Left ventricle myocardium inferior (tissue), 1 donor: ENCODE measurements around the gene MRPL38. TPM values are rescaled to one million over a fixed set of nuclear protein-coding genes. Genes with fewer than 3 reads are reported as not detected.

ENCODE experiments used
- DNase-seq: peaks from one replicate; pipeline ENCODE4 v3.0.0-alpha.2; 2020
- H3K27ac ChIP-seq: fragments of 200-600 bp; replicated peaks from 2 replicates; pipeline ENCODE4 v1.8.0; 2021
- H3K27me3 ChIP-seq: fragments of 200-600 bp; 2 replicates; pipeline ENCODE4 v1.8.0; 2021; ENCODE audit warnings: low read depth
- H3K36me3 ChIP-seq: fragments of 200-600 bp; 2 replicates; pipeline ENCODE4 v1.8.0; 2021
- H3K4me1 ChIP-seq: fragments of 200-600 bp; 2 replicates; pipeline ENCODE4 v1.8.0; 2021
- H3K4me3 ChIP-seq: fragments of 200-600 bp; 2 replicates; pipeline ENCODE4 v1.8.0; 2021; ENCODE audit warnings: mild to moderate bottlenecking, moderate library complexity
- H3K9me3 ChIP-seq: fragments of 200-600 bp; replicated peaks from 2 replicates; pipeline ENCODE4 v1.8.0; 2021
- intact Hi-C: fragments of 100-400 bp; cut with micrococcal nuclease; formaldehyde crosslinking; loops from one replicate; pipeline ENCODE4 v1.11.0; 2022
- total RNA-seq: library from RNA; stranded (reverse); fragmentation: NEBNext Ultra II Directional; extraction: Animal tissue kit (Norgen Biotek cat#: 25700); gene quantifications from one replicate; pipeline ENCODE4 v1.2.1, GENCODE V29; 2021
- TF ChIP-seq, protein P1 (sequence below): fragments of 200-600 bp; IDR thresholded peaks from 2 replicates; pipeline ENCODE4 v1.8.0; 2021; ENCODE audit warnings: antibody characterized with exemption, mild to moderate bottlenecking, borderline replicate concordance
- donor health status: DM: no; HTN: yes; CAD: no; lungs with severe emphysema.

MRPL38 gene
- total RNA-seq, 1 donor from 2014 or later, result 104 TPM

DNA sequence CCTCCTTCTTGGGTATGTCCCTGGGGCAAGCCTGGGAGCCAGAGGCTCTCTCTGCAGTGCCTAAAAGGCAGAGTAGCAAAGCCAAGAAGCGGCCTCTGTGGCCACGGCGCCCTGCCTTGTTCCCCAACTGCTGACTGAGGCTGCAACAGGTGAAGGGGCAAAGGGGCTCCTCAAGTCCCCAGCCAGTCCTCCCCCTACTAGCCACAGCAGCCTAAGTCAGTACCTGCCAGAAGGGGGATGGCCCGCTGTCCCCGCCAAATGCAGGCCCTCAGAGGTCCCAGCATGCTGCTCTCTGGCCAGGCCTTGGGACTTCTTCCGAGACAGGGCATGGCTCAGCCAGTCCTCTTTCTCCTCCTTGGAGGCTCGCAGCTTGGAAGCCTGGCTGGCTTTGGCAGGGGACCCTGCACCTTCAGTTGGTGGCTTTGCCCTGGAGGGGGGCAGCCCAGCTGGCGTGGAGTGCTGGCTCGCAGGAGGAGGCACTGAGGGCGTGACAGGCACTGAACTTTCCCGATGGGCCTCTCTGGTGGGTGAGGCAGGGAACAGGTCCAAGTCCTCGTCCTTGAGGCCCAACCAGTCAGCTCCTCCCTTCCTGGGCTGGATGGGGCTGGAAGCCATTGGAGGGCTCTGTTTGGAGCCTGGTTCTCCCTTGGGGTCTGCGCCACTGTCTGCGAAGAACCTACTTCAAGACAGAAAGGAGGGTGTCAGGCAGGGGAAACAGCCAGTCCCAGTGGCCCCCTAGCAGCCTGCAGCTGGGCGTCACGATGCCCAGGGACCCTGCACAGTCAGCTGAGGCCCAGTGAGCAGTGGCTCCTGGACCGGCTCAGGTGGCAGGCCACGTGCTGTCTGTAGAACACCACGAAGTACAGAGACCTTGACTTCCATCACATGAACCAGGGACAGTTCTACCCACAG lies 18.5 kb upstream of the MRPL38 start:
- intact Hi-C loops, result no loop called here
- no peaks in the 10 kb centered on the region for H3K9me3 ChIP-seq
- H3K27me3 ChIP-seq, result no peaks in the 10 kb centered on the region
- peaks cover 4% of the 10 kb centered on the region for H3K4me1 ChIP-seq
- TF ChIP-seq, protein P1, sequence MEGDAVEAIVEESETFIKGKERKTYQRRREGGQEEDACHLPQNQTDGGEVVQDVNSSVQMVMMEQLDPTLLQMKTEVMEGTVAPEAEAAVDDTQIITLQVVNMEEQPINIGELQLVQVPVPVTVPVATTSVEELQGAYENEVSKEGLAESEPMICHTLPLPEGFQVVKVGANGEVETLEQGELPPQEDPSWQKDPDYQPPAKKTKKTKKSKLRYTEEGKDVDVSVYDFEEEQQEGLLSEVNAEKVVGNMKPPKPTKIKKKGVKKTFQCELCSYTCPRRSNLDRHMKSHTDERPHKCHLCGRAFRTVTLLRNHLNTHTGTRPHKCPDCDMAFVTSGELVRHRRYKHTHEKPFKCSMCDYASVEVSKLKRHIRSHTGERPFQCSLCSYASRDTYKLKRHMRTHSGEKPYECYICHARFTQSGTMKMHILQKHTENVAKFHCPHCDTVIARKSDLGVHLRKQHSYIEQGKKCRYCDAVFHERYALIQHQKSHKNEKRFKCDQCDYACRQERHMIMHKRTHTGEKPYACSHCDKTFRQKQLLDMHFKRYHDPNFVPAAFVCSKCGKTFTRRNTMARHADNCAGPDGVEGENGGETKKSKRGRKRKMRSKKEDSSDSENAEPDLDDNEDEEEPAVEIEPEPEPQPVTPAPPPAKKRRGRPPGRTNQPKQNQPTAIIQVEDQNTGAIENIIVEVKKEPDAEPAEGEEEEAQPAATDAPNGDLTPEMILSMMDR, result no peak
- H3K4me3 ChIP-seq, result no peak overlapping the region
- peaks cover 27% of the 10 kb centered on the region for H3K36me3 ChIP-seq
- DNase-seq, result no peak
- H3K27ac ChIP-seq, result no peak overlapping the region

- Histone ChIP-seq H3K4me1 (peaks cover 2% of the 10 kb centered on the region), H3K27me3 (no peaks in the 10 kb centered on the region), H3K4me3 (no peak overlapping the region), H3K27ac (no peak overlapping the region), H3K9me3 (no peaks in the 10 kb centered on the region), H3K36me3 (peaks cover 32% of the 10 kb centered on the region)
- intact Hi-C loops, result no loop called here
- no peak for DNase-seq
- TF ChIP-seq, protein P1, result no peak
These were observed 17.7 kb upstream of the MRPL38 start for GRCh38 chr17:75922173-75922961.

- TF ChIP-seq, protein P1, result no peak
- H3K36me3 ChIP-seq, result peaks cover 34% of the 10 kb centered on the region
- intact Hi-C loops, result no loop called here
These were observed 16.9 kb upstream of the MRPL38 start for GRCh38 chr17:75921596-75921995.

GRCh38 chr17:75920045-75920560 lies 15.4 kb upstream of the MRPL38 start:
- intact Hi-C loops, result no loop called here
- H3K36me3 ChIP-seq, result peaks cover 19% of the 10 kb centered on the region
- H3K4me3 ChIP-seq, result no peak overlapping the region
- H3K27me3 ChIP-seq, result no peaks in the 10 kb centered on the region
- no peak for DNase-seq
- no peaks in the 10 kb centered on the region for H3K9me3 ChIP-seq
- no peaks in the 10 kb centered on the region for H3K4me1 ChIP-seq
- no peak overlapping the region for H3K27ac ChIP-seq
- TF ChIP-seq, protein P1, result no peak

More at GRCh38 chr17:75921596-75921995, 16.9 kb upstream of the MRPL38 start:
- Histone ChIP-seq H3K9me3 (no peaks in the 10 kb centered on the region), H3K27me3 (no peaks in the 10 kb centered on the region), H3K4me3 (no peak overlapping the region), H3K4me1 (no peaks in the 10 kb centered on the region), H3K27ac (no peak overlapping the region)
- DNase-seq, result no peak

GRCh38 chr17:75919611-75920010 lies 14.9 kb upstream of the MRPL38 start:
- H3K27ac ChIP-seq, result no peak overlapping the region
- no peaks in the 10 kb centered on the region for H3K9me3 ChIP-seq
- H3K4me1 ChIP-seq, result no peaks in the 10 kb centered on the region
- no peak for DNase-seq
- peaks cover 18% of the 10 kb centered on the region for H3K36me3 ChIP-seq
- no peaks in the 10 kb centered on the region for H3K27me3 ChIP-seq
- TF ChIP-seq, protein P1, result no peak
- intact Hi-C loops, result no loop called here
- no peak overlapping the region for H3K4me3 ChIP-seq
